Measurements from ENCODE around the gene APH1B.

DNA sequence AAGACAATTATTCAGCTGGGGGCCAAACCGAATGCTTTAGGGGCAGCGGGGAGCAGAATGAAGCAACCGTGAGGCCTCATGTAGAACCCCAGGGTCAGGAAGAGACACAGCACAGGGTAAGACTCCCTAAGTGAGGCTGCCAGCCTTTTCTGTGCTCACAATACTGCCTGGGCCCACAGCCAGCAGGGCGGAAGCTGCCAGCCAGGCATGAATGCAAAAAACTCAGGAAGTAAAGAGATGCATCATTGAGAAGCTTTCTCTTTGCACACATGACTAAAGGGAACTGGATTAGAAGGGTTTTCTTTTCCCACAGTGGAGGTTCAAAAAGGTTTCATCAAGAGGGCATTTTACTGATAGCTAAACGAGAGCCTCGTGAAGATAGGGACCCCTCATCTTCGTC, 71.0 kb downstream of the APH1B start:
- TF ChIP-seq, protein P1, sequence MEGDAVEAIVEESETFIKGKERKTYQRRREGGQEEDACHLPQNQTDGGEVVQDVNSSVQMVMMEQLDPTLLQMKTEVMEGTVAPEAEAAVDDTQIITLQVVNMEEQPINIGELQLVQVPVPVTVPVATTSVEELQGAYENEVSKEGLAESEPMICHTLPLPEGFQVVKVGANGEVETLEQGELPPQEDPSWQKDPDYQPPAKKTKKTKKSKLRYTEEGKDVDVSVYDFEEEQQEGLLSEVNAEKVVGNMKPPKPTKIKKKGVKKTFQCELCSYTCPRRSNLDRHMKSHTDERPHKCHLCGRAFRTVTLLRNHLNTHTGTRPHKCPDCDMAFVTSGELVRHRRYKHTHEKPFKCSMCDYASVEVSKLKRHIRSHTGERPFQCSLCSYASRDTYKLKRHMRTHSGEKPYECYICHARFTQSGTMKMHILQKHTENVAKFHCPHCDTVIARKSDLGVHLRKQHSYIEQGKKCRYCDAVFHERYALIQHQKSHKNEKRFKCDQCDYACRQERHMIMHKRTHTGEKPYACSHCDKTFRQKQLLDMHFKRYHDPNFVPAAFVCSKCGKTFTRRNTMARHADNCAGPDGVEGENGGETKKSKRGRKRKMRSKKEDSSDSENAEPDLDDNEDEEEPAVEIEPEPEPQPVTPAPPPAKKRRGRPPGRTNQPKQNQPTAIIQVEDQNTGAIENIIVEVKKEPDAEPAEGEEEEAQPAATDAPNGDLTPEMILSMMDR (IDR thresholded peaks at IDR 0.05): no peak
- no peak for TF ChIP-seq POLR2A (IDR thresholded peaks at IDR 0.05)

All from thyroid gland (tissue), 4 donors.